HS-27A (cell line): Measurements from ENCODE around the gene VWDE.

Experiments
- DNase-seq: peaks from one replicate; pipeline ENCODE4 v3.0.0-alpha.2; 2012; ENCODE audit warnings: low read depth, missing footprints

The VWDE gene

GRCh38 chr7:12281038-12281437, 122.6 kb downstream of the VWDE start:
- no peak for DNase-seq
